CD14-positive monocyte (primary cell): Measurements from ENCODE around the gene FOSB. TPM values are rescaled to one million over a fixed set of nuclear protein-coding genes. Genes with fewer than 3 reads are reported as not detected.

Experiments used
- DNase-seq, 3 donors: peaks; one replicate each; pipeline ENCODE4 v3.0.0-alpha.2; 2011 to 2022
- H2AFZ ChIP-seq: 2 replicates; pipeline ENCODE4 v1.6.0; 2012; ENCODE audit warnings: mild to moderate bottlenecking, low read depth, low read length, inconsistent platforms; ENCODE audit not compliant: insufficient read depth, poor library complexity, severe bottlenecking
- H3K27ac ChIP-seq, 2 donors: 1 replicate in 1 of 2; 2 replicates in 1 of 2; pipeline ENCODE4 v1.5.1; 2012 to 2013; ENCODE audit warnings: low read length in 2 of 2, control low read depth in 1 of 2, inconsistent platforms in 1 of 2, low read depth in 1 of 2, mild to moderate bottlenecking in 1 of 2
- H3K27me3 ChIP-seq, 2 donors: one replicate each; pipeline versions ENCODE4 v1.6.0 to v1.6.1; 2011 to 2013; ENCODE audit warnings: low read length in 2 of 2; ENCODE audit not compliant: control insufficient read depth in 2 of 2, insufficient read depth in 2 of 2
- H3K36me3 ChIP-seq, 2 donors: replicated peaks in 1 of 2; 1 replicate in 1 of 2; 2 replicates in 1 of 2; pipeline versions ENCODE4 v1.5.1 to v1.6.1; 2012 to 2013; ENCODE audit warnings: low read length in 2 of 2, control low read depth in 1 of 2, inconsistent platforms in 1 of 2, mild to moderate bottlenecking in 1 of 2; ENCODE audit not compliant: insufficient read depth in 2 of 2, control insufficient read depth in 1 of 2
- H3K4me1 ChIP-seq, 2 donors: 1 replicate in 1 of 2; 2 replicates in 1 of 2; pipeline versions ENCODE4 v1.5.1 to v1.6.1; 2012 to 2013; ENCODE audit warnings: low read length in 2 of 2, control low read depth in 1 of 2, inconsistent platforms in 1 of 2, mild to moderate bottlenecking in 1 of 2, moderate library complexity in 1 of 2; ENCODE audit not compliant: insufficient read depth in 2 of 2, control insufficient read depth in 1 of 2
- H3K4me2 ChIP-seq: replicated peaks from 2 replicates; pipeline ENCODE3; 2012; ENCODE audit warnings: low read length, moderate library complexity, mild to moderate bottlenecking; ENCODE audit not compliant: poor library complexity, severe bottlenecking; ENCODE audit errors: extremely low read depth
- H3K4me3 ChIP-seq, 3 experiments: fragments of 200-600 bp in 1 of 3; sonication (generic) in 1 of 3; replicated peaks in 1 of 3; 1 replicate in 2 of 3; 2 replicates in 1 of 3; pipeline ENCODE4 v1.5.1; 2011 to 2013; ENCODE audit warnings: low read length in 3 of 3, mild to moderate bottlenecking in 3 of 3, control low read depth in 2 of 3, low read depth in 2 of 3, inconsistent platforms in 1 of 3, moderate library complexity in 1 of 3
- H3K79me2 ChIP-seq: 2 replicates; pipeline ENCODE4 v1.6.0; 2012; ENCODE audit warnings: mild to moderate bottlenecking, control low read depth, inconsistent platforms, low read length, moderate library complexity; ENCODE audit not compliant: insufficient read depth
- H3K9ac ChIP-seq: 2 replicates; pipeline ENCODE4 v1.6.0; 2017; ENCODE audit warnings: low read length, mild to moderate bottlenecking; ENCODE audit not compliant: insufficient read depth, poor library complexity, severe bottlenecking
- H3K9me3 ChIP-seq, 2 donors: replicated peaks in 1 of 2; 1 replicate in 1 of 2; 2 replicates in 1 of 2; pipeline versions ENCODE4 v1.5.1 to v1.6.1; 2012 to 2013; ENCODE audit warnings: low read length in 2 of 2, control low read depth in 1 of 2; ENCODE audit not compliant: control insufficient read depth in 1 of 2, insufficient read depth in 1 of 2
- H4K20me1 ChIP-seq: 2 replicates; pipeline ENCODE4 v1.6.0; 2012; ENCODE audit warnings: mild to moderate bottlenecking, low read length, control low read depth, moderate library complexity; ENCODE audit not compliant: insufficient read depth
- H3K27ac Mint-ChIP-seq, 7 donors: one replicate each; pipeline ENCODE4 v1.8.0; 2020; ENCODE audit warnings: mild to moderate bottlenecking in 7 of 7, mixed read lengths in 7 of 7, moderate library complexity in 6 of 7, inconsistent platforms in 2 of 7
- H3K27me3 Mint-ChIP-seq, 3 donors: one replicate each; pipeline ENCODE4 v1.8.0; 2021 to 2022; ENCODE audit warnings: low read depth in 3 of 3, mild to moderate bottlenecking in 3 of 3, mixed read lengths in 3 of 3, moderate library complexity in 3 of 3, inconsistent platforms in 1 of 3
- H3K36me3 Mint-ChIP-seq, 2 donors: one replicate each; pipeline ENCODE4 v1.8.0; 2020; ENCODE audit warnings: mixed read lengths in 2 of 2, inconsistent platforms in 1 of 2, mild to moderate bottlenecking in 1 of 2
- H3K4me1 Mint-ChIP-seq: one replicate; pipeline ENCODE4 v1.8.0; 2020; ENCODE audit warnings: mild to moderate bottlenecking, mixed read lengths
- H3K4me3 Mint-ChIP-seq, 2 donors: one replicate each; pipeline ENCODE4 v1.8.0; 2020; ENCODE audit warnings: mild to moderate bottlenecking in 2 of 2, mixed read lengths in 2 of 2, moderate library complexity in 1 of 2
- H3K9me3 Mint-ChIP-seq, 7 donors: one replicate each; pipeline ENCODE4 v1.8.0; 2020 to 2022; ENCODE audit warnings: mixed read lengths in 7 of 7, mild to moderate bottlenecking in 6 of 7, moderate library complexity in 6 of 7, inconsistent platforms in 2 of 7
- WGBS: methylation state at CpG from one replicate; pipeline ENCODE4 v1.1.5; 2013; ENCODE audit warnings: missing lambda C conversion rate; ENCODE audit not compliant: insufficient coverage; 5-methylcytosine and 5-hydroxymethylcytosine counted together
- intact Hi-C, 2 donors: fragments of 100-400 bp; cut with micrococcal nuclease; formaldehyde crosslinking; loops; one replicate each; pipeline versions ENCODE4 v1.15.0 to v1.15.1; 2023
- polyA plus RNA-seq, 3 donors: library from polyadenylated mRNA; depleted of rRNA in 1 of 3; unstranded in 2 of 3; stranded (reverse) in 1 of 3; fragments of 300-500 nt in 2 of 3; fragments of >200 nt in 1 of 3; fragmentation: Illumina TruSeq in 2 of 3; gene quantifications; 1 replicate in 2 of 3; 2 replicates in 1 of 3; pipeline ENCODE4 v1.2.3, GENCODE V29; 2012 to 2021
- TF ChIP-seq, protein P1 (sequence below): fragments of 200-600 bp; IDR thresholded peaks from one replicate; pipeline ENCODE4 v1.8.0; 2022; ENCODE audit warnings: antibody characterized with exemption, mild to moderate bottlenecking

FOSB gene
- polyA plus RNA-seq, 3 donors: 27.3 to 840 (median 28.2) TPM

DNA sequence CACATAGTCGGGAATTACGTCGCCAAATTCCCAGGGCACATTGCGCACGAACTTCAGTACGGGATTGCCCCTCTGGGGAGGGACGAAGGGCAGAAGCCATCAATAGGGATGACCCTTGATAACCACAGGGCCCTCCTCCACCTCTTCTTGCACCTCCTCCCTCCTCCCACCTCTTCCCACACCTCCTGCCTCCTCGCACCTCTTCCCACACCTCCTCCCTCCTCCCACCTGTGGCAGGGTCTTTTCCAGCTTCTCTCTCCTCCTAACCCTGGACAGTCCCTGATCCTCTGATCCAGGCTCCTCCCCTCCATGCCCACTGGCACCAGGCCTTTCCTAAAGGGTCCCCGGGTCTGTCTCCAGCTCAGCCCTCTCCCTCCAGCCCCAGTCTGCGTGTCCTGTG is 47.4 kb upstream of the FOSB start:
- peak overlapping the region in 4 of 7 donors; percentile 50 to 82 (median 70) for H3K27ac Mint-ChIP-seq
- peaks cover 37 to 45% of the 10 kb centered on the region in 2 donors for H3K36me3 Mint-ChIP-seq
- Histone ChIP-seq H3K4me3 (peak overlapping the region in 1 of 3 experiments; percentile 68), H3K9me3 (no peaks in the 10 kb centered on the region), H3K4me2 (peak overlapping the region; percentile 76), H2AFZ (no peak overlapping the region), H3K79me2 (peaks cover 26% of the 10 kb centered on the region), H4K20me1 (no peaks in the 10 kb centered on the region), H3K4me1 (peaks cover 56 to 69% of the 10 kb centered on the region in 2 donors), H3K36me3 (peaks cover 17 to 33% of the 10 kb centered on the region in 2 donors), H3K9ac (no peak overlapping the region), H3K27me3 (no peaks in the 10 kb centered on the region), H3K27ac (peak overlapping the region in 1 of 2 donors; percentile 78)
- peaks cover 56% of the 10 kb centered on the region for H3K4me1 Mint-ChIP-seq
- peak overlapping the region in 1 of 2 donors; percentile 39 for H3K4me3 Mint-ChIP-seq
- no peak for DNase-seq
- H3K9me3 Mint-ChIP-seq: no peaks in the 10 kb centered on the region
- WGBS: 89% methylated on average over 9 of the region's 10 CpGs
- intact Hi-C loops: no loop called here
- H3K27me3 Mint-ChIP-seq: peaks cover 0 to 4% (median 2%) of the 10 kb centered on the region in 3 donors
- TF ChIP-seq, protein P1, sequence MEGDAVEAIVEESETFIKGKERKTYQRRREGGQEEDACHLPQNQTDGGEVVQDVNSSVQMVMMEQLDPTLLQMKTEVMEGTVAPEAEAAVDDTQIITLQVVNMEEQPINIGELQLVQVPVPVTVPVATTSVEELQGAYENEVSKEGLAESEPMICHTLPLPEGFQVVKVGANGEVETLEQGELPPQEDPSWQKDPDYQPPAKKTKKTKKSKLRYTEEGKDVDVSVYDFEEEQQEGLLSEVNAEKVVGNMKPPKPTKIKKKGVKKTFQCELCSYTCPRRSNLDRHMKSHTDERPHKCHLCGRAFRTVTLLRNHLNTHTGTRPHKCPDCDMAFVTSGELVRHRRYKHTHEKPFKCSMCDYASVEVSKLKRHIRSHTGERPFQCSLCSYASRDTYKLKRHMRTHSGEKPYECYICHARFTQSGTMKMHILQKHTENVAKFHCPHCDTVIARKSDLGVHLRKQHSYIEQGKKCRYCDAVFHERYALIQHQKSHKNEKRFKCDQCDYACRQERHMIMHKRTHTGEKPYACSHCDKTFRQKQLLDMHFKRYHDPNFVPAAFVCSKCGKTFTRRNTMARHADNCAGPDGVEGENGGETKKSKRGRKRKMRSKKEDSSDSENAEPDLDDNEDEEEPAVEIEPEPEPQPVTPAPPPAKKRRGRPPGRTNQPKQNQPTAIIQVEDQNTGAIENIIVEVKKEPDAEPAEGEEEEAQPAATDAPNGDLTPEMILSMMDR: no peak

DNA sequence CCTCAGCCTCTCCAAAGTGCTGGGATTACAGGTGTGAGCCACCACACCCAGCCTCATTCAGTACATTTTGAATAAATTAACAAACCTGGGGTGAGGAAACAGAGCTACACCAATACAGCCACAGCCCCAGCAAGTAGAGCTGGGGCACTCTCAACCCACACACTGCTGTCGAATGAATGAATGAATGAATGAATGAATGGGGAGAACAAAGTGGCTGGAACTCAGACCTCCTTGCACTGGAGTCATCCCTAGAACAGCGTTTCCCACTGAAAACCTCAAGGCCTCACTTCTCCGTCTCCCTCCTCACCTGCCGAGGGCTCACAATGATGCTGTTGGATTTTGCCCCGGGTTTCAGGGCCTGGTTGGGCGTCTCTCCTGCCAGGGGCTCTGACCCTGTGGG is 46.9 kb upstream of the FOSB start:
- WGBS: 97% methylated on average over 5 of the region's 6 CpGs
- intact Hi-C loops: no loop called here
- TF ChIP-seq, protein P1: no peak
- no peaks in the 10 kb centered on the region for H4K20me1 ChIP-seq
- peaks cover 13 to 29% of the 10 kb centered on the region in 2 donors for H3K36me3 ChIP-seq
- no peak overlapping the region for H3K9ac ChIP-seq
- no peaks in the 10 kb centered on the region for H3K9me3 ChIP-seq
- no peak overlapping the region for H2AFZ ChIP-seq
- no peaks in the 10 kb centered on the region for H3K27me3 ChIP-seq
- Mint-ChIP-seq H3K27me3 (peaks cover 0 to 3% (median 2%) of the 10 kb centered on the region in 3 donors), H3K4me1 (peaks cover 60% of the 10 kb centered on the region), H3K36me3 (peaks cover 33 to 40% of the 10 kb centered on the region in 2 donors), H3K9me3 (no peaks in the 10 kb centered on the region), H3K4me3 (no peak overlapping the region), H3K27ac (peak overlapping the region in 4 of 7 donors; percentile 19 to 65 (median 40))
- no peak for DNase-seq
- H3K4me3 ChIP-seq: no peak overlapping the region
- H3K27ac ChIP-seq: peak overlapping the region in 1 of 2 donors; percentile 78
- H3K4me1 ChIP-seq: peaks cover 57 to 74% of the 10 kb centered on the region in 2 donors
- peaks cover 26% of the 10 kb centered on the region for H3K79me2 ChIP-seq
- no peak overlapping the region for H3K4me2 ChIP-seq
